Ishikawa (cell line): ENCODE data around the gene GFRA1.

Experiments
- EGR1 ChIP-seq: IDR thresholded peaks from 2 replicates; pipeline ENCODE4 v1.6.1; 2012
- RAD21 ChIP-seq: IDR thresholded peaks from 2 replicates; pipeline ENCODE4 v1.6.1; 2012; ENCODE audit warnings: low read depth
- TAF1 ChIP-seq: IDR thresholded peaks from 2 replicates; pipeline ENCODE4 v1.6.1; 2012; ENCODE audit warnings: low read depth, mild to moderate bottlenecking
- ZBTB7A ChIP-seq: IDR thresholded peaks from 2 replicates; pipeline ENCODE4 v1.6.1; 2012; ENCODE audit warnings: low read depth
- TF ChIP-seq, protein P1 (sequence below): IDR thresholded peaks from 2 replicates; pipeline ENCODE4 v1.6.1; 2012; ENCODE audit warnings: low read depth, mild to moderate bottlenecking

DNA sequence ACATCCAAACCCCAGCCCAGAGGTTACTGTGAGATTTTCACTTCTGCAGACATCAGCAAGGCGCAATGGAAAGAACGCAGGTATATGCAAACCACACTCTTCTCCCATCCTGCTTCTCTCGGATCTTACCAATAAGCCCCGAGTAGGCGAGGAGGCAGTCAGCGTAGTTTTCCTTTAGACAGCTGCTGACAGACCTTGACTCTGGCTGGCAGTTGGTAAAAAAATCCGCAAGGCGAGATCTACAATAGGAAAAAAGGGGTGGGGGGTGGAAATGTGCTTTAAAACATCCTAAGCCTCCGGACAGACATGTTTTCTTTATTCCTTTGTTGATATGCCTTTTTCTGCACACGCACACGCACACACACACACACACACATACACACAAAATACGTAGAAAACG lies 176.5 kb downstream of the GFRA1 start:
- TF ChIP-seq, protein P1, sequence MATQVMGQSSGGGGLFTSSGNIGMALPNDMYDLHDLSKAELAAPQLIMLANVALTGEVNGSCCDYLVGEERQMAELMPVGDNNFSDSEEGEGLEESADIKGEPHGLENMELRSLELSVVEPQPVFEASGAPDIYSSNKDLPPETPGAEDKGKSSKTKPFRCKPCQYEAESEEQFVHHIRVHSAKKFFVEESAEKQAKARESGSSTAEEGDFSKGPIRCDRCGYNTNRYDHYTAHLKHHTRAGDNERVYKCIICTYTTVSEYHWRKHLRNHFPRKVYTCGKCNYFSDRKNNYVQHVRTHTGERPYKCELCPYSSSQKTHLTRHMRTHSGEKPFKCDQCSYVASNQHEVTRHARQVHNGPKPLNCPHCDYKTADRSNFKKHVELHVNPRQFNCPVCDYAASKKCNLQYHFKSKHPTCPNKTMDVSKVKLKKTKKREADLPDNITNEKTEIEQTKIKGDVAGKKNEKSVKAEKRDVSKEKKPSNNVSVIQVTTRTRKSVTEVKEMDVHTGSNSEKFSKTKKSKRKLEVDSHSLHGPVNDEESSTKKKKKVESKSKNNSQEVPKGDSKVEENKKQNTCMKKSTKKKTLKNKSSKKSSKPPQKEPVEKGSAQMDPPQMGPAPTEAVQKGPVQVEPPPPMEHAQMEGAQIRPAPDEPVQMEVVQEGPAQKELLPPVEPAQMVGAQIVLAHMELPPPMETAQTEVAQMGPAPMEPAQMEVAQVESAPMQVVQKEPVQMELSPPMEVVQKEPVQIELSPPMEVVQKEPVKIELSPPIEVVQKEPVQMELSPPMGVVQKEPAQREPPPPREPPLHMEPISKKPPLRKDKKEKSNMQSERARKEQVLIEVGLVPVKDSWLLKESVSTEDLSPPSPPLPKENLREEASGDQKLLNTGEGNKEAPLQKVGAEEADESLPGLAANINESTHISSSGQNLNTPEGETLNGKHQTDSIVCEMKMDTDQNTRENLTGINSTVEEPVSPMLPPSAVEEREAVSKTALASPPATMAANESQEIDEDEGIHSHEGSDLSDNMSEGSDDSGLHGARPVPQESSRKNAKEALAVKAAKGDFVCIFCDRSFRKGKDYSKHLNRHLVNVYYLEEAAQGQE = no peak
- TF ChIP-seq RAD21 = no peak
- TF ChIP-seq ZBTB7A = no peak
- no peak for TF ChIP-seq EGR1
- no peak for TF ChIP-seq TAF1
